ENCODE data around the gene FPR2.
"Not testable (repeated sequence)": the region's sequence is repeated elsewhere in the genome, so short reads cannot be mapped to it uniquely, and the experiment has no call there.

FPR2 gene

DNA sequence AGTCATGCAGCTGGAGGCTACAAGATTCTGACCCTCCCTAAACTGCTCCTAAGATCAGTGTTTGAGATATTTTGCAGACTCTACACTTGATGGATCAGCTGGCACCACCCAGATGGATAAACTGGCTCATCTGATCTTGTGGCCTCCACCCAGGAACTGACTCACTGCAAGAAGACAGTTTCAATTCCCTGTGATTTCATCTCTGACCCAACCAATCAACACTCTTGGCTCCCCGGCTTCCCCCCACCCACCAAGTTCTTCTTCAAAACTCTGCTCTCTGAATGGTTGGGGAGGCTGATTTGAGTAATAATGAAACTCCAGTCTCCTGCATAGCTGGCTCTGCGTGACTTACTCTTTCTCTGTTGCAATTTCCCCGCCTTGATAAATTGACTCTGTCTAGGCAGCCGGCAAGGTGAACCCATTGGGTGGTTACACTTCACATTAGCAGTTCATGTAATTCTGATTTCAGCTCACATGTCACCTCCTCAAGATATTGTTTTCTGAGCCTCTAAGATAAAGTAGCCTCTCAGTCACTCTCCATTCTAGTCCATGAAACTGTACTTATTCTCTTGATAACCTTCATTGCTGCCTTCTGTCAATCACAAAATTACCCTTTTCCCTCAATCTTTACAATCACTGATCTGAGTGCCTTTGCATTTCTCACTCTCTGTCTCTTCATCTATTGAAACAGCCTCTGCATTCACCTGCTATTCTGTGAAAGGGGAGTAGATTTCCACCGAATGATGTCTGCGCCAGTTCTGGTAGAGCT is 24.1 kb downstream of the FPR2 start:
- no peak for DNase-seq

DNA sequence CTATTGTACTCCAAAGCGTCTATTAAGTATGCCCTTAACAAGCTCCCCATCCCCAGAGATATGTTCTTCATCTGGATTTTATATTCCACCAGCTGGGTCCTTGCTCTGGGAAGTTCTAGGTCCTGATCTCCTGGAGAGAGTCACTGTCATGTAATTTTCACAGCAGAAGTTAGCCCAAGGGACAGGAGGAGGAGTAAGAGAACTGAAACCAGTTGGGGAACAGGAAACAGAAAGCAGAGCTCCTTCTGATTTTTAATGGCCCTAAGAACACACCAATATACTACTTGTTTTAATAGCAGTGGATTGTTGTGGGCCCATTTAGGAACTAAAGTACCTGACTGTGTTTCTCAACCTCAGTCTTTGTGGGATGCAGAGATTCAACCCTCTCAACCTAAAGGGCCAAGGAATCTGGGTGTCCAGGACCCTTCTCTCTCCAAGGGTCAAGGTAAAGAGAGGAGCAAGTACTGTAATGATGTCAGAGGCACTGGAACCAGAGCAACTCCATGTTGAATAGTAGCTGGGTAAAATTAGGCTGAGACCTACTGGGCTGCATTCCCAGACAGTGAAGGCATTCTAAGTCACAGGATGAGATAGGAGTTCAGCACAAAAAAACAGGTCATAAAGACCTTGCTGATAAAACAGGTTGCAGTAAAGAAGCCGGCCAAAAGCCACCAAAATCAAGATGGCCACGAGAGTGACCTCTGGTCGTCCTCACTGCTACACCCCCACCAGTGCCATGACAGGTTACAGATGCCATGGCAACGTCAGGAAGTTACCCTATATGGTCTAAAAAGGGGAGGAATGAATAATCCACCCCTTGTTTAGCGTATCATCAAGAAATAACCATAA is 25.9 kb downstream of the FPR2 start:
- no peak for DNase-seq

DNA sequence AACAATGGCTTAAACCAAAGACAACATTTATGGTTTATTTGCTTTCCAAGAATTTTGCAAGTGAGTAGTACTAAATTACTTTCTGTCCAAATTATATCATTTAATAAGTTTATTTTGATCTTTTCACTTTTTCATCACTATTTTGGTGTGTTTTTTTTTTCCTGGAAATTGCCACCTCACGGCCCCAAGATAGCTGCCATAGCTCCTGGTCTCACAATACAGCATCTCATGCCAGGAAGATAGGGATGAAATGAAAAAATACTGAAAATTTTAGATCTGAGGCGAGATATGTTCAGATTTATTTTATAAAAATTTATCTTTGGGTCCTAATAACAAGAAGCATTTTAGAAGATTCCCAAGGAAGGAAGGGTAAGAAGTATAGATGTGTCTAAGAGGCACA is 27.0 kb downstream of the FPR2 start:
- no peak for DNase-seq

DNA sequence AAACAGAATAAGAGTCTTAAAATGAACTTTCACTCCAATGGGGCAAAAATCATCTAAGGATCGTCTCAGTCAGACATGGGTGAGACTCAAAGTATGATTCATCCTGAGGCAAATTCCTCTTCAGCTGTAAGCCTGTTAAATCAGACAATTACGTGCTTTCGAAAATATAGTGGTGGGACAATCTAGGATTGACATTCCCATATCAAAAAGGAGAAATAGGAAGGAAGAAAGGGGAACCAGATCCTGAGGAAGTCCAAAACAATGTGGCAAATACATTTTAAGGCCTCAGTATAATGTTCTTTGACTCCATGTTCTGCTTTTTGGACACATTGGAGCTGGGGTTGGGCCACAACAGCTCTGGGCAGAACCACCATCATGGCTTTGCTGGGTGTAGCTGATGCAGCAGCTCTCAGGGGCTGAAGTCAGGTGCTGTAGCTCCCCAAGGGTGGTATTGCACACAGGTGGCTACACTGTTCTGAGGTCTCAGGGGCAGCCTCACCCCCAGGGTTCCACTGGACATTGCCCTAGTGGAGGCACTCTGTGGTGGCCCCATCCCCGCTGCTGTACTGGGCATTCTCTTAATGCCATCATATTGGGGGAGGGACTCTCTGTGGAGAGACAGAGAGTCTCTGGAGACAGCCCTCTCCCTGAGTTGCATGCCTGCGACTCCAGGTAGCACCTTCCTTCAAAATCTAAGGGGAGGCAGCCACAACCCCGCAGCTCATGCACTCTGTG is 28.2 kb downstream of the FPR2 start:
- DNase-seq: no peak

DNA sequence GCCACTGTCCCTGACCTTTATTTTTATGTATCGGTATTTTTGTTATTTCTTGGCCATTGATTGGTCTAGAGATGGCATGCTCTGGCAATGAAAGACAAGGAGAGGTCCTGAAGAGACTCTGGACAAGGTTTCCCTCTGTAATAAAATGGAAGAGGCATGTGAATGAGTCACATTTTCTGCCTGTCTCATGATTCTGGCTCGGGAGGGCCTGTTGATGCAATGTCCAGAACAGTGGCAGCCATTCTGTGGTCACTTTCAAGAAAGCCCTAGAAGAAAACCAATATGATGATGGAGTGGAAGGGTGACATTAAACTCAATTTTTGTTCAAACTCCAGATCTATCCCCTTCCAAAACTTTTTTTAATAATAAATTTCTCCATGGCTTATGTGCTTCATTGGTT is 32.0 kb downstream of the FPR2 start:
- DNase-seq: no peak

DNA sequence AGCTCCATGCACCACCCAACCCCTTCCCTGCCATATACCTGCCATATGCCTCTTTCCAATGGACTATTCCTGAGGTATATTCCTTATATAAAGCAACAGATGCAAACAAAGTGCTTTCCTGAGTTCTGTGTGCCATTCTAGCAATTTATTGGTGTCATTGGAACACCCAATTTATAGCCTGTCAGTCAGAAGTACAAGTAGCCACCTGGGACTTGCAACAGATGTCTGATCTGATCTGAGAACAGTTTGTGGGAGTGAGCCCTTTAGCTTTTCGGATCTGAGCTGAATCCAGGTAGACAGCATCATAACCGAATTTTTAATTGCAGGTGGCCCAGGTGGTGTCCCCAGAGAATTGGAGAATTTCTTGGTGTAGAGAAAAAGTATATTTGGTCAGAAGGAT is 33.0 kb downstream of the FPR2 start:
- DNase-seq: no peak

DNA sequence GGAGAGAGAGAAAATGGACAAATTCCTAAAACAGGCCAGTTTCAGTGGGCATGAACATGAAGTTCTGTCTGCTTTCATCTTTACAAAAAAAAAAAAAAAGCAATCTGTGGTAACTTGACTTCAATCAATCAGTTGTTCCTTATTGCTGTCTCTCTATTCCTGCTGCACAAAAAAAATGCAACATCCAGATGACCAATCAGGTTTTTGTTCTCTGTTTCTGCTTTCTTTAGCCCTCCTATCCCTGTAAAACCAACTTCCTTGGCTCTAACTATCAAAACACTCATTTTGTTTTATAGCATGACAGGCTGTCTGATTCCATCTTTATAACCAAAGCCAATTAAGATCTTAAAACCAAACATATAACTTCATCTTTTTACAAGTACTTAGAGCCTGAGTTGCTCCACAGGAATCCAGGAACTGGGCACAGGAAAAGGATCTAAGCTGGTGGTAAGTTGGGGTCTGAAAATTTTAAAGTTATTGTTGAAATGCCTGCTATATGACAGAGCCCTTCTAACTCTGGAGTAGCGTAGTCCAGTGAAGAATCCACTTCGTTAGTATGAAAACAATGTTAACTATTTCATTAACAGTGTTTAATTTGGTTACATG is 34.0 kb downstream of the FPR2 start, which contains the start of gene FPR3:
FPR3 (plus strand) TSS at position 273 of the 606 bp plus-strand sequence. CDS start 28,592 bp downstream, outside the sequence.
- no peak for DNase-seq

DNA sequence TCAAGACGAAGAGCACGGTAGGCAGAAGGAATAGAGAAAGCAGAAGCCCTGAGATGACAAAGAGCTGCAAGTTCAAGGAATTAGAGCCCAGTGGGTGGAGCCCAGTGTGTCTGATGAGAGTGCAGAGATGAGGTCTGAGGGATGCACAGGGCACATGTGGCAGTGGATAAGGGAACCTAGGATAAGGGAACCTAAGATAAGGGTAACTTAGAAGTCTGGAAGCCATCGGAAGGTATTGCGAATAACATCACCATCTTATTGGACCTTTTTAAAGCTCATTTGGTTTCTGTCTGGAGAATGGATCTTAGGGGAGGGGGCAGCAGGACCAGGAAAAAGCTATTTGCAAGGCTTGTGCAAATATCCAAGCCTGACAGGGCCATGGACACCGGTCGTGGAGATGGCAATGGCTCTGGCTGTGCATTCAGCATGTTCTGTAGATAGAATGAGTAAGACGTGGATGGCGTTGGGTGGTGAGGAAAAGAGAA is 35.3 kb downstream of the FPR2 start:
- DNase-seq: no peak

DNA sequence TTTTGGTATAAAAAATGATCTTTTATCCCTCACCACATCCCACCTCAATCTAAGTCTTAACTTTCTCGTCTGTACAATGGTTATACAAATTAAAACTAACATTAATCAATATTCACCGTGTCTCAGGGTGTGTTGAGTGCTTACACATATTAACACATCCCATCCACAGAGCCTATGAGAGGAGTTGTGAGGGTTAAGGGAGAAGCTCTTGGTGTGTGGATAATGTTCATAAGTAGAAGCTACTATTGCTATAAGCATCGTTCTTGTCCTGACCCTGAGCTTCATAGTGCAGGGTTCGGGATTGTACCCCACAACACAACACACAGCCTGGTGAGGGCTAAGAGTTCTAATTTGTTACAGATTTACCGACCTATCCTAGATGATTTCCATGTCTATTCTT is 36.5 kb downstream of the FPR2 start:
- DNase-seq: no peak

DNA sequence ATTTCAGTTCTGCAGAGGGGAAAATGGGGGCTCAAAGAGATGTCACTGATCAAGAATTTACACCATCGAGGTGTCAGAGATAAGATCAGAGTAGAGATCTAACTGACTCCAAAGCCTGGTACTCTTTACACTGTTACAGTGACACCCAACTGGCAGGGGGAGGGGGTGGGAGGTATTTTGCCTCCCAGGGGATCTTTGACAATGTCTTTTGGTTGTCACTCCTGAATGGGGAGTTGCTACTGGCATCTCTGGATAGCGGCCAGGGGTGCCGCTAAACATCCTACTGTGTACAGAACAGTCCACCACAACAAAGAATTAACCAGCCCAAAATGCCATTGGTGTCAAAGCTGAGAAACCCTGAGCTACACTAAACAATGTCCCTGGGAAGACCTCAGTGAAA is 37.1 kb downstream of the FPR2 start:
- no peak for DNase-seq

DNA sequence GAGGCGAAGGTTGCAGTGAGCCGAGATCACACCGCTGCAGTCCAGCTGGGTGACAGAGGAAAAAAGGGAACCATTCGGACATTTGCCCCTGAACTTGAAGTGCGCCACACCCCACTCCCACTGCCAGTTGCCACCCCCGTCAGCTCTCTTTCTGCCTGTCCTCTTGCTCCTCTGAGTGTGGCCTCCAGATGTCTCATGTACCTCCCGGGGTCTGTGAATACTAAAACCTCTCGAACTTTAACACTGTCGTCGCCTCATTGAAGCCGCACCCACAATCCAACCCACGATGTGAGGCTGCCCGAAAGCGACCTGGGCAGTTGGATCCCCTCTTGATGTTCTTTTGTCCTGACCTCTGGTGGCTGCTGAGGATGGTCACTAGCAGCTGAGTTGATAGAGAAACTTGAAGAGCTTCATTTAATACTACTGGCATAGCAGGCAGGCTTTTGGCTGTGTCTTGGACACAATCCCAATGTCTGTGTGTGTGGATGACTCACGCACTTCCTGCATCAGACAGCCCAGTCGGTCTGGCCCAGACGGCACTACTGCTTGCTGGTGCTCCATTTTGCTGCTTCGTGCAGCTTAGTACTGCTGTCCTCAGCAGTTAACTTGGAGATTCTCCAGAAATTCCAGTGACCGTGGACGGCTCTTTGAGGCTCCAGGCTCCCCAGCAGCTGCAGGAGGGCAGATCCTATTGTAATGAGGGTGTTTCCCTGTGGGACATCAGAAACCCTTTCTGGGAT is 38.2 kb downstream of the FPR2 start:
- no peak for DNase-seq

DNA sequence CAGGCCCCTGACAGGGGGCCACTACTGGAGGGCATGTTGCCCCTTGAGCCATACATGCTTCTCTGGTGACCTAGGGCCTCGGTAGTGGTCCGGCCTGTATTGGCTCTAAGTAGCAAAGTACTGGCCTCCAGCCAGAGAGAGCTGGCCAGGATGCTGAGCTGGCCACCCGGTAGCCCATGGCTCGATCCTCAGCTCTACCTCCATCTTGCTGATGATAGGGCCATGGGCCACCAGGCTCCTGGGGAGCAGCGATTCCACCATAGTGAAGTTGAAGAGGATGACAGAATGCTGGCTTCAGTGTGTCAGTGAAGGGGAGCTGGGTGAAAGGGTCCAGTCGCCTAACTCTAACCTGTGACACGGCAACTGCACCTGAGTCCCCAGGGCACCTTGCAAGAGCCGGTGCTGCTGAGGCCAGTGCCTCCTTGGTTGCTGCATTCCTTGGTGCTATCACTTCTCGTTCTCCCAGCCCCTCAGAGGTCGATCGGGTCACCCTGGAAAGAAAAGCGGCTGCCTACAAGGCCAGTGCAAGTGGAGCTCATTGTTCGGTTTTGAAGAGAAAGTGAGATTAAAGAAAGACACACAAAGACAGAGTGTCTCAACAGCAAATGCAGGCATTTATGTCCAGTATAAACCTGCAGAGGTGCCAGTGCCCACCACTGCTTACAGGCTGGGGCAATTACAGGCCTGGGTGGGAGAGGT is 38.9 kb downstream of the FPR2 start:
- DNase-seq: no peak

DNA sequence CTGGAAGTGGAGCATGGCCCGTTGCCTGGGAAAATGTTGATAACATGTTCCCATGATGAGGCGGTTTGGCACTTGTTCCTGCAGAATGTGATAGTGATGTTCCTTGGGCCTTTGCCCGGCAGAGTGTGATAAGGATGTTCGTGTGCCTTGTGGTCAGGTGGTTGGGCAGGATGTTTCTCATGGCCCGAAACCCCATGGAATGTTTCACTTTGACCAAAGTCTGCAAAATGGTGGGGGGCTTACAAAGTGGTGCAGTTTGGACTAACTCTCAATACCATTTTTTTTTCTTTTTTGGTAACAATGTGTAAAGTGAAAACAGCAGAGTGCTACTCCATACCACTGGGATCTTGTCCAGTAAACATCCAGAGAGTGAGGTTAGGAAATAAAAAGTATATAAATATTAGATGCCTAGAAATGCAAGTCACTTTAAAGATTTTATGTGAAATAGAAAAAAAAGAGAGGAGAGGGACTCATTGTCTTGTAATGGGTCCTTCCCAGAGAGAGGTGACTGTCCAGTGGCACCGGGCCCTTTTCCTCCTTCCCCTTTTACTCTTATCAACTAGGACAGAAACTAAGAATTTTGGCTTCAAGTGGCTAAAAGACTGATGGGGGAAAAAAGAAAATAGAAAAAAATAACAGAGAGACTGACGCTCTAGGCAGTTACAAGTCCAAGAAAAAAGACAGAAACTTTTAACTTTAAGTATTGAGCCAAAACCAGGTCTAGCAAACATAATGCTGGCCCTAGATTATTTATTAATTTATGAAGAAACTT is 39.7 kb downstream of the FPR2 start:
- no peak for DNase-seq

DNA sequence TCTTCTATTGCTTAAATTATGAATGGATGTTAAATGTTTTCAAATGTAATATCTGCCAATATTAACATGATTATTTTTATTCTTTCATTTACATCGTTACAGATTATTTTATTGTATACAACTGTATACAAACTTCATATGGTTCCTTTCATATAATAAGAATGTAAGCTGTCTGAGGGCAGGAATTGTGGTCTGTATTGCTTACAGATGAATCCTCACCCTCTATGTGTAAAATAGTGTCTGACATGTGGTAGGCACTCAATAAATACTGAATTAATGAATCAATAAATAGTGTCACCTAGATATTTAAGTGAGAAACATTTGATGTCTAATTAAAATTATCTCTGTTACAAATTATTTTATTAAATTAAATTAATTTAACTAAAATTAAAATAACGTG is 41.8 kb downstream of the FPR2 start:
- DNase-seq: no peak

DNA sequence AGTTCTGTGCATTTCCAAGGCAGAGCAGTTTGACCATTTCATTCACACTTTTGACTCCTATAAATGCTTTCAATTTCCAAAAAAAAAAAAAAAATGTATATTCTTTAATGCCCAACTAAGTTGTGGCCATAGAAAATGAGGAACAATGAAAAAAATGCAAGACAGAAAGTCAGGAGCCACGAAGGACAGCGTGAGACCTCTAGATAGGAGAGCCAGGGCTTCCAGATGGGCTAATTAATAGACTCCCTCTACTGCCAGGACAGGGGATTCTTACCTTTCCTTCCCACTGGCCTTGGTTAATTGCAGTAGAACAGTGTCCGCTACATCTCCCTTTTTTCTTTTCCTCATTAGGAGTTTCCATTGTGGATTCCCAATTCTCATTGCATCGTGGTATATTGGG is 42.5 kb downstream of the FPR2 start:
- DNase-seq: no peak

DNA sequence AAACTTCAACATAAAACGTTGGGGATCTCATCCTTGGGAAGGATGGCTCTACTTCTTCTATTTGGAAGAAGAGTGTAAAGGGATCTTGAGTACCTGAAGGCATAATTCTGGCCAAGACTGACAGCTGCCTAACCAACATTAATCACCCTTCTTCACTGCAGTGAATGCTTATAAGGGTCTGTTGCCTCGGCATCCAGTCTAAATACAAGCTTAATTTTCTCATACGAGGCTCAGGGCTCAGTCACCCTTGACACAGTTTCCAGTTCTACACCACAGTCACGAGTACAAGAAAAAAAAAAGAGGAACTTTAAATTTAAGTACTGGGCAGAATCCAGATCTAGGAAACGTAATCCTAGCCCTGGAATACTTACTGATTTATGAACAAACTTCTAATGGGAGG is 43.0 kb downstream of the FPR2 start:
- DNase-seq: no peak

DNA sequence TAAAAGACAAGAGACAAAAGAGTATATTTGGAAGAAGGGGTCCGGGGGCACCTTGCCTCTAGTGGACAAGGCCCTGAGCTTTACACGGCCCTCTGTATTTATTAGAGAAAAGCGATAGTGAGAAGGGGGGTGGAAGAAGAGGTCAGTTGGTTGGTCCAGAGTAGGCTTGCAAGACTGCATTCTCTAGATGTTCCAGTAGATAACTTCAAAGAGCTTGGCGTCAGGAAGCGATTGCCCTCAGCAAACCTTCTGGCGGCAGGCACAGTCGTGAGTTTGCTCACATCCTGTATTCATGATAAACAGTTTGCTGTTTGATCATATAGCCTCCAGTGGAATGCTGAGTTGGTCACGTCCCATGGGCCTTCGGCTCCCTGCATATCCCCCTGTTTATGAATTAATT is 43.8 kb downstream of the FPR2 start:
- not testable (repeated sequence) for DNase-seq

DNA sequence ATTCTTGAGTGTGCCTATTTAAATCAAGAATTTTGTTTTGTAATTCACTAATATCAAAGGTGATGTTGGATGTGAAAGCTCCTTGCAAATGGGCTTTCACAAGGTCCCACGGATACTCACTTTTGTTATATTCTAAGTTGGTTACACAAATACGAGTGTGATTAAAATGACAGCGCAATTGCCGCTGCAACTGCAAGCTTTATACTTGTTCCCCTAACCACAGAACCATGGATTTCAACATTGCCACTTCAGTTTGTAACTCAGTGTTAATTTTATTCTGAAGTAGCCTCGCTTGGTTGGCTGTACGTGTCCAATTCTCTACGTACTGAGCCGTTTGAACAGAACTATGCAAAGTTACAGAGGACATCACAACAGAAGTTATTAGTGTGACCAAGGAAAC is 44.4 kb downstream of the FPR2 start:
- not testable (repeated sequence) for DNase-seq

DNA sequence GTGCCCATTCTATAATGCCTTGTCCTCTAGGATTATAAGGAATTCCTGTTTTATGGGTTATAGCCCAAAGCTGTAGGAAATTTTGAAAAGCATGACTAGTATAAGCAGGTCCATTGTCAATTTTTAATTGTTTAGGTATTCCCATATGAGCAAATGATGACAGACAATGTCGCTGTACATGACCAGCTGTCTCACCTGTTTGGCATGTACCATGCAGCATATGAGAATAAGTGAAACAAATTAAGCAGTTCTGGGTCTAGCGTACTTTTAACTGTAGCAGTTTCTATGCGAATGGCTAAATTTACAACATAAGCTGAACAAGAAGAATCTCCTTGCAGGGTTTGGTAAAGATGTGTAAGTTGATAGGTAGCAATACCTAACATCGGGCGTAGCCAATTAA is 45.6 kb downstream of the FPR2 start:
- not testable (repeated sequence) for DNase-seq

DNA sequence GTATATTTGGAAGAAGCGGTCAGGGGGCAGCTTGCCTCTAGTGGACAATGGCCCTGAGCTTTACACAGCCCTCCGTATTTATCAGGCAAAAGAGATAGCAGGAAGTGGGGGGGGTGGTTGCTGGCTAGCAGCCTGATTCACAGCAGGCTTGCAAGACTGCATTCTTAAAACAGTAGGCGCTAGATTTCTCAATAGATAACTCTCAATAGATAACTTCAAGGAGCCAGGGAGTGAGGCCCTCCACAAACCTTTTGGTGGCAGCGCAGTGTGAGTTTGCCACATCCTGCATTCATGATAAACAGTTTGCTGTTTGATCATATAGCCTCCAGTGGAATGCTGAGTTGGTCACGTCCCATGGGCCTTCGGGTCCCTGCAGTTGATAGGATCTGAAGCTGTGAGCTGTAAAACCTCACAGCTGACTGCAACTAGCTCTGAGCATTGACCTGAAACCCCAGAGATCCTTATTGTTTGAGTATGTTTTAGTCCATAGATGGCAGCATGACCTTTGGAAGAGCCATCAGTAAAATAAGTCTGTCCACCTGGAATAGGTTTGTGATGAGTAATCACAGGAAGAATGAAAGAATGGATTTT is 46.2 kb downstream of the FPR2 start:
- DNase-seq: no peak

All from central memory CD4-positive, alpha-beta T cell (primary cell).